Smooth muscle cell (in vitro differentiated cells): ENCODE data around the gene COMMD8. TPM values are rescaled to one million over a fixed set of nuclear protein-coding genes. Genes with fewer than 3 reads are reported as not detected.

Experiments
- DNase-seq: peaks from one replicate; lab custom pipeline; 2025; ENCODE audit not compliant: unreplicated experiment; lab: John Stamatoyannopoulos, UW
- H2AFZ ChIP-seq: fragments of 200-600 bp; sonication (generic); 2 replicates; pipeline ENCODE4 v1.6.0; 2016; ENCODE audit warnings: antibody characterized with exemption, low read depth, mild to moderate bottlenecking
- H3F3A ChIP-seq: fragments of 200-600 bp; sonication (generic); 2 replicates; pipeline ENCODE4 v1.6.0; 2017; ENCODE audit warnings: antibody characterized with exemption, low read depth
- H3K27ac ChIP-seq: fragments of 200-600 bp; sonication (generic); 2 replicates; pipeline ENCODE4 v1.5.1; 2016; ENCODE audit warnings: low read depth, mild to moderate bottlenecking
- H3K27me3 ChIP-seq: fragments of 200-600 bp; sonication (generic); 2 replicates; pipeline ENCODE4 v1.6.1; 2016; ENCODE audit warnings: low read depth, mild to moderate bottlenecking
- H3K36me3 ChIP-seq: fragments of 200-600 bp; sonication (generic); 2 replicates; pipeline ENCODE4 v1.5.1; 2016; ENCODE audit warnings: low read depth
- H3K4me1 ChIP-seq: fragments of 200-600 bp; sonication (generic); 2 replicates; pipeline ENCODE4 v1.5.1; 2016; ENCODE audit warnings: low read depth
- H3K4me2 ChIP-seq: fragments of 200-600 bp; sonication (generic); 2 replicates; pipeline ENCODE4 v1.6.0; 2016; ENCODE audit warnings: mild to moderate bottlenecking
- H3K4me3 ChIP-seq: fragments of 200-600 bp; sonication (generic); 2 replicates; pipeline ENCODE4 v1.5.1; 2016; ENCODE audit warnings: mild to moderate bottlenecking
- H3K79me2 ChIP-seq: fragments of 200-600 bp; sonication (generic); 2 replicates; pipeline ENCODE4 v1.6.0; 2016; ENCODE audit warnings: low read depth, mild to moderate bottlenecking
- H3K9ac ChIP-seq: fragments of 200-600 bp; sonication (generic); 2 replicates; pipeline ENCODE4 v1.6.0; 2016; ENCODE audit warnings: low read depth
- H3K9me3 ChIP-seq: fragments of 200-600 bp; sonication (generic); replicated peaks from 2 replicates; pipeline ENCODE4 v1.5.1; 2016; ENCODE audit warnings: low read depth
- H4K20me1 ChIP-seq: fragments of 200-600 bp; sonication (generic); 2 replicates; pipeline ENCODE4 v1.6.0; 2016; ENCODE audit warnings: low read depth
- CTCF ChIP-seq: fragments of 200-600 bp; sonication (generic); IDR thresholded peaks from 2 replicates; pipeline ENCODE4 v1.5.1; 2017; ENCODE audit warnings: borderline replicate concordance, mild to moderate bottlenecking, antibody characterized with exemption; ENCODE audit not compliant: insufficient read depth, poor library complexity, severe bottlenecking
- WGBS: methylation state at CpG from one replicate; pipeline ENCODE4 v1.1.7; 2016; ENCODE audit warnings: low lambda C conversion rate; 5-methylcytosine and 5-hydroxymethylcytosine counted together
- polyA plus RNA-seq: library from polyadenylated mRNA; unstranded; fragments of >200 nt; fragmentation: Nextera tagmentation; extraction: Ambion mirVana; gene quantifications from 2 replicates; pipeline ENCODE4 v1.2.1, GENCODE V29; 2016
- total RNA-seq: library from RNA; depleted of rRNA; stranded (reverse); fragments of >200 nt; gene quantifications from 2 replicates; pipeline ENCODE4 v1.2.3, GENCODE V29; 2014

COMMD8 gene
- total and polyA plus RNA-seq, 2 experiments from 2014 or later = 29.0 to 35.5 TPM

GRCh38 chr4:47466056-47466785, 2.7 kb upstream of the COMMD8 start:
- H3K79me2 ChIP-seq = no peaks in the 10 kb centered on the region
- no peak overlapping the region for H3K4me2 ChIP-seq
- peaks cover 16% of the 10 kb centered on the region for H3K4me1 ChIP-seq
- WGBS = 37% methylated on average over 2 of the region's 2 CpGs
- TF ChIP-seq CTCF = no peak
- no peaks in the 10 kb centered on the region for H4K20me1 ChIP-seq
- no peak overlapping the region for H3K4me3 ChIP-seq
- H3F3A ChIP-seq = no peaks in the 10 kb centered on the region
- H3K36me3 ChIP-seq = no peaks in the 10 kb centered on the region
- peak overlapping the region; percentile 32 for H2AFZ ChIP-seq
- no peaks in the 10 kb centered on the region for H3K9me3 ChIP-seq
- no peak overlapping the region for H3K27ac ChIP-seq
- H3K9ac ChIP-seq = no peak overlapping the region
- no peaks in the 10 kb centered on the region for H3K27me3 ChIP-seq
- DNase-seq = no peak

- Histone ChIP-seq H4K20me1 (no peaks in the 10 kb centered on the region), H3F3A (no peaks in the 10 kb centered on the region), H3K4me3 (no peak overlapping the region), H3K4me1 (peaks cover 6% of the 10 kb centered on the region), H3K9me3 (no peaks in the 10 kb centered on the region), H3K27ac (no peak overlapping the region), H3K9ac (no peak overlapping the region), H3K27me3 (no peaks in the 10 kb centered on the region), H3K4me2 (no peak overlapping the region), H2AFZ (no peak overlapping the region), H3K36me3 (peaks cover 1% of the 10 kb centered on the region), H3K79me2 (no peaks in the 10 kb centered on the region)
- no peak for TF ChIP-seq CTCF
- 84% methylated on average over 2 of the region's 2 CpGs for WGBS
- DNase-seq = no peak
Measured at GRCh38 chr4:47465004-47465403, 1.5 kb upstream of the COMMD8 start.

GRCh38 chr4:47462799-47463234, 685 bp downstream of the COMMD8 start:
- Histone ChIP-seq H2AFZ (peak overlapping the region; percentile 94), H4K20me1 (no peaks in the 10 kb centered on the region), H3K4me3 (peak overlapping the region; percentile 75), H3K79me2 (no peaks in the 10 kb centered on the region), H3K9ac (peak overlapping the region; percentile 48), H3K9me3 (no peaks in the 10 kb centered on the region), H3F3A (no peaks in the 10 kb centered on the region), H3K36me3 (peaks cover 18% of the 10 kb centered on the region), H3K27ac (no peak overlapping the region), H3K27me3 (no peaks in the 10 kb centered on the region), H3K4me2 (peak overlapping the region; percentile 93), H3K4me1 (peaks cover 6% of the 10 kb centered on the region)
- TF ChIP-seq CTCF = no peak
- 15% methylated on average over 6 of the region's 6 CpGs for WGBS
- DNase-seq = no peak

- no peak overlapping the region for H3K4me2 ChIP-seq
- TF ChIP-seq CTCF = no peak
- no peak overlapping the region for H3K9ac ChIP-seq
Measured at GRCh38 chr4:47451657-47452056, 11.8 kb downstream of the COMMD8 start.

More at GRCh38 chr4:47451657-47452056, 11.8 kb downstream of the COMMD8 start:
- Histone ChIP-seq H3K9me3 (no peaks in the 10 kb centered on the region), H3K4me1 (no peaks in the 10 kb centered on the region), H3F3A (no peaks in the 10 kb centered on the region), H3K36me3 (peaks cover 3% of the 10 kb centered on the region), H3K4me3 (no peak overlapping the region), H3K79me2 (no peaks in the 10 kb centered on the region), H3K27ac (no peak overlapping the region), H4K20me1 (no peaks in the 10 kb centered on the region), H3K27me3 (no peaks in the 10 kb centered on the region), H2AFZ (no peak overlapping the region)
- WGBS = 63% methylated on average over 4 of the region's 4 CpGs
- no peak for DNase-seq
